ENCODE results near the gene FBXL15. TPM values are rescaled to one million over a fixed set of nuclear protein-coding genes. Genes with fewer than 3 reads are reported as not detected.

Gene FBXL15
- polyA plus RNA-seq, 1 donor (not counting 4 experiments of a cell fraction or from before 2014, with no cell fraction given): 3.1 TPM

GRCh38 chr10:102400598-102401341, 19.9 kb upstream of the FBXL15 start:
- Histone ChIP-seq H2AFZ (ENCODE audit: control insufficient read depth, low read length) (no peak overlapping the region), H3K27ac (ENCODE audit: control insufficient read depth, insufficient read depth, low read length) (no peak overlapping the region), H3K4me3 (ENCODE audit: control insufficient read depth in 2 of 3, extremely low read depth in 1 of 3, insufficient read depth in 2 of 3, low read depth in 1 of 3, low read length in 3 of 3) (no peak overlapping the region), H3K4me1 (ENCODE audit: control insufficient read depth, extremely low read depth, insufficient read depth, low read length) (peaks cover 30% of the 10 kb centered on the region), H4K20me1 (ENCODE audit: control insufficient read depth, extremely low read depth, insufficient read depth, low read length) (peaks cover 3% of the 10 kb centered on the region), H3K9me1 (ENCODE audit: control insufficient read depth, extremely low read depth, insufficient read depth, low read length) (no peaks in the 10 kb centered on the region), H3K27me3 (ENCODE audit: control insufficient read depth, extremely low read depth, insufficient read depth, low read length) (no peaks in the 10 kb centered on the region), H3K9me3 (ENCODE audit: control insufficient read depth, low read depth, low read length) (no peaks in the 10 kb centered on the region), H3K4me2 (ENCODE audit: control insufficient read depth, extremely low read depth, insufficient read depth, low read depth, low read length) (no peak overlapping the region), H3K79me2 (ENCODE audit: control insufficient read depth, insufficient read depth, low read length) (peaks cover 10% of the 10 kb centered on the region), H3K36me3 (ENCODE audit: control insufficient read depth in 2 of 2, extremely low read depth in 1 of 2, insufficient read depth in 2 of 2, low read length in 2 of 2) (peaks cover 20 to 27% of the 10 kb centered on the region in 2 experiments), H3K9ac (ENCODE audit: control insufficient read depth, extremely low read depth, insufficient read depth, low read length) (no peak overlapping the region)
- no peak for FAIRE-seq
- dilution Hi-C loops (cut with MboI; ENCODE audit: extremely low pct_ligation_motif_present, low sequenced_read_pairs): no loop called here
- TF ChIP-seq EZH2 (IDR thresholded peaks at IDR 0.05; ENCODE audit: low read length) (no peak), CTCF (optimal IDR thresholded peaks at IDR 0.05 in 1 of 3, IDR thresholded peaks at IDR 0.05 in 1 of 3, conservative IDR thresholded peaks at IDR 0.05 in 1 of 3; ENCODE audit: extremely low read depth in 1 of 3, insufficient read depth in 2 of 3, low read length in 3 of 3) (no peak)
- no peak for DNase-seq (ENCODE audit: low read depth, low spot score)

GRCh38 chr10:102401342-102401654, 19.3 kb upstream of the FBXL15 start:
- peaks cover 3% of the 10 kb centered on the region for H4K20me1 ChIP-seq (ENCODE audit: control insufficient read depth, extremely low read depth, insufficient read depth, low read length)
- H3K4me2 ChIP-seq (ENCODE audit: control insufficient read depth, extremely low read depth, insufficient read depth, low read depth, low read length): peak overlapping the region; percentile 58
- H3K27ac ChIP-seq (ENCODE audit: control insufficient read depth, insufficient read depth, low read length): peak overlapping the region; percentile 26
- FAIRE-seq (no peak), DNase-seq (ENCODE audit: low read depth, low spot score) (no peak)
- H3K9ac ChIP-seq (ENCODE audit: control insufficient read depth, extremely low read depth, insufficient read depth, low read length): peak overlapping the region; percentile 33
- no peaks in the 10 kb centered on the region for H3K9me1 ChIP-seq (ENCODE audit: control insufficient read depth, extremely low read depth, insufficient read depth, low read length)
- peaks cover 28% of the 10 kb centered on the region for H3K4me1 ChIP-seq (ENCODE audit: control insufficient read depth, extremely low read depth, insufficient read depth, low read length)
- peaks cover 20 to 27% of the 10 kb centered on the region in 2 experiments for H3K36me3 ChIP-seq (ENCODE audit: control insufficient read depth in 2 of 2, extremely low read depth in 1 of 2, insufficient read depth in 2 of 2, low read length in 2 of 2)
- no peaks in the 10 kb centered on the region for H3K9me3 ChIP-seq (ENCODE audit: control insufficient read depth, low read depth, low read length)
- H2AFZ ChIP-seq (ENCODE audit: control insufficient read depth, low read length): no peak overlapping the region
- H3K79me2 ChIP-seq (ENCODE audit: control insufficient read depth, insufficient read depth, low read length): peaks cover 5% of the 10 kb centered on the region
- H3K4me3 ChIP-seq (ENCODE audit: control insufficient read depth in 2 of 3, extremely low read depth in 1 of 3, insufficient read depth in 2 of 3, low read depth in 1 of 3, low read length in 3 of 3): no peak overlapping the region
- TF ChIP-seq EZH2 (IDR thresholded peaks at IDR 0.05; ENCODE audit: low read length) (no peak), CTCF (optimal IDR thresholded peaks at IDR 0.05 in 1 of 3, IDR thresholded peaks at IDR 0.05 in 1 of 3, conservative IDR thresholded peaks at IDR 0.05 in 1 of 3; ENCODE audit: extremely low read depth in 1 of 3, insufficient read depth in 2 of 3, low read length in 3 of 3) (no peak)
- dilution Hi-C loops (cut with MboI; ENCODE audit: extremely low pct_ligation_motif_present, low sequenced_read_pairs): no loop called here
- no peaks in the 10 kb centered on the region for H3K27me3 ChIP-seq (ENCODE audit: control insufficient read depth, extremely low read depth, insufficient read depth, low read length)

Data from keratinocyte (primary cell).